AG04450 (cell line): Measurements from ENCODE around the gene PPM1K. TPM values are rescaled to one million over a fixed set of nuclear protein-coding genes. Genes with fewer than 3 reads are reported as not detected.

Experiments used
- CTCF ChIA-PET: fragments of 300-600, 350-600 bp; formaldehyde crosslinking; extraction: SDS; loops from one replicate; lab custom pipeline; 2022; ENCODE audit warnings: antibody characterized with exemption, inconsistent platforms; lab: Charles Lee
- POLR2A ChIA-PET: fragments of 350-600 bp; formaldehyde crosslinking; extraction: SDS; loops from one replicate; lab custom pipeline; 2021; ENCODE audit warnings: antibody characterized with exemption, inconsistent platforms; lab: Yijun Ruan, JAX
- DNase-seq: peaks from one replicate; pipeline ENCODE4 v3.0.0-alpha.2; 2011; ENCODE audit warnings: low read depth, low spot score
- H3K27ac ChIP-seq: one replicate; pipeline ENCODE4 v1.5.1; 2012; ENCODE audit warnings: low read depth, low read length, control low read depth
- H3K27me3 ChIP-seq: one replicate; pipeline ENCODE4 v1.6.0; 2012; ENCODE audit warnings: low read length; ENCODE audit not compliant: control insufficient read depth, insufficient read depth
- H3K4me3 ChIP-seq: 2 replicates; pipeline ENCODE4 v1.5.1; 2011; ENCODE audit warnings: mild to moderate bottlenecking, low read depth, low read length, control low read depth
- H3K9me3 ChIP-seq: 2 replicates; pipeline ENCODE4 v1.5.1; 2012; ENCODE audit warnings: low read length; ENCODE audit not compliant: control insufficient read depth, insufficient read depth
- CTCF ChIP-seq: IDR thresholded peaks from 2 replicates; pipeline ENCODE4 v1.5.1; 2011; ENCODE audit warnings: low read depth, low read length, control low read depth, inconsistent platforms
- polyA plus RNA-seq: library from polyadenylated mRNA; depleted of rRNA; stranded (reverse); fragments of >200 nt; gene quantifications from 2 replicates; pipeline ENCODE4 v1.2.3, GENCODE V29; 2011

PPM1K gene
- polyA plus RNA-seq, 1 experiment = 9.6 TPM

GRCh38 chr4:88297725-88298454 is 13.5 kb upstream of the PPM1K start:
- CTCF ChIA-PET = no interaction called here
- POLR2A ChIA-PET = no interaction called here
- no peak for DNase-seq
- no peak for TF ChIP-seq CTCF
- Histone ChIP-seq H3K27ac (no peak overlapping the region), H3K27me3 (no peaks in the 10 kb centered on the region), H3K9me3 (no peaks in the 10 kb centered on the region; the same call in 1 of the 2 replicates), H3K4me3 (no peak overlapping the region)

- no peak for TF ChIP-seq CTCF
- CTCF ChIA-PET = interaction anchor here (0.6 kb wide), 1 partner anchor 30 kb away, joined by 3 read pairs; no protein-coding TSS in a partner anchor
These were observed 12.8 kb upstream of the PPM1K start for GRCh38 chr4:88297212-88297516.

DNA sequence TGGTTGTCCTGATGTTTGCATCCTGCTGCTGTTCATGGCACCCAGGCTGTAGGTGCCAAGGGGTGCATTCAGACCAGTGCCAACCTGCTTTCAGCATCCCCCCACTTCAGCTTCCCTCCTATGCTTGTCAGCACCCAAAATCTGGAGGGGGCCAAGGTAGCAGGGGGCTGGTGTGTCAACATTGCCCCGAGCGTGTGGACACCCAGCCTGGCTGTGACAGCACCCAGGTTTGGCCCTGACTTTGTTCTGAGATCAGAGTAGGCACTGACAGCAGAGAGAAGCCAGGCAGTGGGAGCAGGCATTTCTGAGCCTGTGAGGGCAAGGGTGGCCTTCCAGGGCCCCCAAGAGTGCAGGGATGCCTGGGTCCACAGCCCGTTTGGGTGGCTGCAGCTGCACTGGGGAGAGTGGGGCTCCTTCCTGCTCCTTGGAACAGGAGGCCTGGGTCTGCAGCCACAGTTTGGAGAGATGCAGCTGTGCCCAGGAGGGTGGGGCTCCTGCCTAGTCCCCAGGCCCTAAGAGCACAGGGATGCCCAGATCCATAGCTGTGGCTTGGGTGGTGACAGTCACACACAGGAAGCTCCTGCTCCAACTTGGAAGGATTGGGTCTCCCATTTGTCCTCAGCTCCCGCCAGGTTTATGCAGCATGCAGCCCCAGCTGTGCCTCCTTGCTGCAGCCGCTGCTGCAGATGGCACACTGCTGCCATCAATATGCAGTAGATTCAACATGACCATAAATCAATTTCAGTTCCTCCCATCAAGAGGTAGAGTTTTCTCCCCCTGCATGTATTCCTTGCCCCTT is 12.3 kb upstream of the PPM1K start:
- CTCF ChIA-PET = interaction anchor here (0.6 kb wide), 1 partner anchor 31 kb away, joined by 3 read pairs; no protein-coding TSS in a partner anchor

More at GRCh38 chr4:88297212-88297516, 12.8 kb upstream of the PPM1K start:
- Histone ChIP-seq H3K4me3 (no peak overlapping the region), H3K27ac (no peak overlapping the region), H3K9me3 (no peaks in the 10 kb centered on the region; the same call in 1 of the 2 replicates), H3K27me3 (no peaks in the 10 kb centered on the region)
- no peak for DNase-seq
- POLR2A ChIA-PET = no interaction called here

GRCh38 chr4:88295656-88296055 is 11.3 kb upstream of the PPM1K start:
- Histone ChIP-seq H3K4me3 (no peak overlapping the region), H3K27ac (no peak overlapping the region), H3K27me3 (no peaks in the 10 kb centered on the region), H3K9me3 (no peaks in the 10 kb centered on the region; the same call in 1 of the 2 replicates)
- ChIA-PET POLR2A (no interaction called here), CTCF (no interaction called here)
- TF ChIP-seq CTCF = no peak
- no peak for DNase-seq

More for the DNA sequence above, 12.3 kb upstream of the PPM1K start:
- Histone ChIP-seq H3K4me3 (no peak overlapping the region), H3K27me3 (no peaks in the 10 kb centered on the region), H3K27ac (no peak overlapping the region), H3K9me3 (no peaks in the 10 kb centered on the region; the same call in 1 of the 2 replicates)
- TF ChIP-seq CTCF = no peak
- POLR2A ChIA-PET = no interaction called here
- no peak for DNase-seq

DNA sequence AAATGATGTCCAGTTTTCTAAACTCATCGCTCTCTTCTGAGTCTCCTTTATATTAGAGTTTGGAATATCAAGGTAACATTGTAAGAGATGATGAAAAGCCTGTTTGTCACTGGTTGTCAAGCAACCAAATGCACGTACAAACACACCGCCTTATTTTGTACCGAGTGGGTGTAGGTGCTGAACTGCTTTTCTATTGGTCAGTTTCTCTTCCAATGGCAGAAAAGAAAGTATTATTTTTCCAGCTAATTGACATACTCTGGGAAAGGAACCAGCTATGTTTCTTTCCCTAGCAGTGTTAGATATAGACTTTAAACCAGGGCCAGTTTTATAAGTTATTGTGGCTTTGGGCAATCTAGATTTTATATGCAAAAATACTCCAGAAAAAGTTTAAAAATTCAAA is 6.6 kb upstream of the PPM1K start:
- H3K9me3 ChIP-seq = no peaks in the 10 kb centered on the region; the same call in 1 of the 2 replicates
- no peak overlapping the region for H3K27ac ChIP-seq
- TF ChIP-seq CTCF = no peak
- DNase-seq = no peak
- CTCF ChIA-PET = interaction anchor here (1.1 to 1.4 kb wide), 2 partner anchors 72 to 79 kb away, joined by 3 to 5 read pairs; no protein-coding TSS in a partner anchor
- POLR2A ChIA-PET = no interaction called here
- no peak overlapping the region for H3K4me3 ChIP-seq
- peaks cover 5% of the 10 kb centered on the region for H3K27me3 ChIP-seq
